Endothelial cell of umbilical vein (primary cell): Measurements from ENCODE around the gene PHLPP2. TPM values are rescaled to one million over a fixed set of nuclear protein-coding genes. Genes with fewer than 3 reads are reported as not detected.
A peak's percentile ranks its signal among the peaks of the same experiment; 100 is the strongest.

Experiments used
- BruUV-seq: library from RNA; stranded (reverse); fragments of 400-500 nt; replicated peaks from 2 replicates; lab custom pipeline; 2021; lab: Mats Ljungman, UMichigan
- CTCF ChIA-PET: fragments of 300-600, 350-600 bp; sonication (Branson Sonifier 250); formaldehyde crosslinking; loops from one replicate; lab custom pipeline; 2021; ENCODE audit warnings: antibody characterized with exemption, inconsistent platforms; lab: Charles Lee
- POLR2A ChIA-PET: fragments of 300-600, 350-600 bp; sonication (Branson Sonifier 250); formaldehyde crosslinking; loops from one replicate; lab custom pipeline; 2021; ENCODE audit warnings: antibody characterized with exemption, inconsistent platforms; lab: Charles Lee
- DNase-seq: peaks from one replicate; pipeline ENCODE4 v3.0.0-alpha.2; 2011; ENCODE audit warnings: low read depth, low spot score
- FAIRE-seq: peaks from 2 replicates; lab custom pipeline; 2011; peaks lifted over from hg19 to GRCh38; lab: Jason Lieb, UNC
- H2AFZ ChIP-seq: 2 replicates; pipeline ENCODE4 v1.6.0; 2012; ENCODE audit warnings: low read depth, low read length, control low read depth, inconsistent platforms
- H3K27ac ChIP-seq: 2 replicates; pipeline ENCODE4 v1.5.1; 2011; ENCODE audit warnings: low read depth, mild to moderate bottlenecking, control low read depth, low read length, moderate library complexity; ENCODE audit not compliant: insufficient read depth
- H3K27me3 ChIP-seq, 2 experiments: 2 replicates each; pipeline versions ENCODE4 v1.6.0 to v1.6.1; 2011; ENCODE audit warnings: low read length in 2 of 2, mixed read lengths in 1 of 2; ENCODE audit not compliant: control insufficient read depth in 2 of 2, insufficient read depth in 2 of 2
- H3K36me3 ChIP-seq, 2 experiments: 2 replicates in 1 of 2; 3 replicates in 1 of 2; pipeline ENCODE4 v1.5.1; 2011; ENCODE audit warnings: low read length in 2 of 2, mild to moderate bottlenecking in 1 of 2, moderate library complexity in 1 of 2; ENCODE audit not compliant: control insufficient read depth in 2 of 2, insufficient read depth in 2 of 2; ENCODE audit errors: extremely low read depth in 1 of 2
- H3K4me1 ChIP-seq: 3 replicates; pipeline ENCODE4 v1.5.1; 2011; ENCODE audit warnings: mild to moderate bottlenecking, low read length; ENCODE audit not compliant: control insufficient read depth, insufficient read depth; ENCODE audit errors: extremely low read depth
- H3K4me2 ChIP-seq: 2 replicates; pipeline ENCODE4 v1.6.1; 2011; ENCODE audit warnings: low read length, control low read depth, mixed read lengths; ENCODE audit not compliant: insufficient read depth
- H3K4me3 ChIP-seq, 3 experiments: fragments of 200-600 bp in 1 of 3; sonication (generic), shearing (Covaris generic) in 1 of 3; replicated peaks in 1 of 3; 2 replicates each; pipeline ENCODE4 v1.5.1; 2011 to 2016; ENCODE audit warnings: control low read depth in 3 of 3, low read length in 3 of 3, mild to moderate bottlenecking in 2 of 3, inconsistent platforms in 1 of 3, low read depth in 1 of 3, moderate library complexity in 1 of 3; ENCODE audit not compliant: insufficient read depth in 1 of 3
- H3K79me2 ChIP-seq: 2 replicates; pipeline ENCODE4 v1.6.0; 2012; ENCODE audit warnings: low read length, inconsistent platforms; ENCODE audit not compliant: control insufficient read depth, insufficient read depth
- H3K9ac ChIP-seq: replicated peaks from 2 replicates; pipeline ENCODE3; 2011; ENCODE audit warnings: low read length, control low read depth; ENCODE audit not compliant: insufficient read depth; ENCODE audit errors: extremely low read depth
- H3K9me1 ChIP-seq: replicated peaks from 3 replicates; pipeline ENCODE4 v1.6.0; 2011; ENCODE audit warnings: mild to moderate bottlenecking, low read length; ENCODE audit not compliant: control insufficient read depth, insufficient read depth; ENCODE audit errors: extremely low read depth
- H3K9me3 ChIP-seq: replicated peaks from 2 replicates; pipeline ENCODE4 v1.5.1; 2012; ENCODE audit warnings: low read length, inconsistent platforms; ENCODE audit not compliant: control insufficient read depth, insufficient read depth
- H4K20me1 ChIP-seq: replicated peaks from 2 replicates; pipeline ENCODE3; 2011; ENCODE audit warnings: mild to moderate bottlenecking, low read length; ENCODE audit not compliant: control insufficient read depth, insufficient read depth; ENCODE audit errors: extremely low read depth
- CTCF ChIP-seq, 2 donors: IDR thresholded peaks; 1 replicate in 1 of 2; 2 replicates in 1 of 2; pipeline ENCODE4 v1.5.1; 2011; ENCODE audit warnings: low read length in 2 of 2, mild to moderate bottlenecking in 2 of 2, moderate library complexity in 2 of 2, control low read depth in 1 of 2, inconsistent platforms in 1 of 2, low read depth in 1 of 2; ENCODE audit not compliant: insufficient read depth in 1 of 2; ENCODE audit errors: extremely low read depth in 1 of 2
- EZH2 ChIP-seq: IDR thresholded peaks from 2 replicates; pipeline ENCODE4 v1.6.1; 2012; ENCODE audit warnings: borderline replicate concordance, low read depth, mild to moderate bottlenecking, moderate library complexity, low read length, inconsistent platforms; ENCODE audit not compliant: severe bottlenecking
- FOS ChIP-seq: IDR thresholded peaks from 2 replicates; pipeline ENCODE4 v1.6.1; 2011; ENCODE audit warnings: mild to moderate bottlenecking, low read length, moderate library complexity, borderline replicate concordance; ENCODE audit not compliant: insufficient read depth
- GATA2 ChIP-seq: IDR thresholded peaks from 2 replicates; pipeline ENCODE4 v1.7.0; 2011; ENCODE audit warnings: low read depth, mild to moderate bottlenecking, moderate library complexity, mixed read lengths, low read length; ENCODE audit not compliant: insufficient read length, insufficient read depth
- JUN ChIP-seq: IDR thresholded peaks from 2 replicates; pipeline ENCODE4 v1.6.1; 2011; ENCODE audit warnings: borderline replicate concordance, low read depth; ENCODE audit not compliant: insufficient read length, insufficient read depth
- MAX ChIP-seq: IDR thresholded peaks from 2 replicates; pipeline ENCODE4 v1.6.1; 2011; ENCODE audit not compliant: insufficient read depth, insufficient read length
- MYC ChIP-seq: IDR thresholded peaks from one replicate; pipeline ENCODE4 v1.6.1; 2011; ENCODE audit warnings: mild to moderate bottlenecking, low read depth, low read length
- POLR2A ChIP-seq: IDR thresholded peaks from 2 replicates; pipeline ENCODE4 v1.6.1; 2012; ENCODE audit warnings: low read depth, mild to moderate bottlenecking, control low read depth, low read length
- POLR2AphosphoS5 ChIP-seq: IDR thresholded peaks from 2 replicates; pipeline ENCODE4 v1.6.1; 2012; ENCODE audit warnings: low read depth, mild to moderate bottlenecking, control low read depth, low read length, moderate library complexity; ENCODE audit not compliant: insufficient read depth
- dilution Hi-C: fragments of 300-500 bp; cut with MboI; formaldehyde crosslinking; loops from one replicate; pipeline ENCODE4 v1.15.0; 2019; ENCODE audit warnings: low sequenced_read_pairs; ENCODE audit not compliant: extremely low pct_ligation_motif_present
- intact Hi-C: fragments of 100-400 bp; cut with micrococcal nuclease; formaldehyde crosslinking; loops from one replicate; pipeline ENCODE4 v1.10.0; 2022
- polyA plus RNA-seq, 4 experiments: library from polyadenylated mRNA; depleted of rRNA in 3 of 4; stranded (reverse) in 3 of 4; unstranded in 1 of 4; fragments of >200 nt; gene quantifications; 2 replicates each; pipeline versions ENCODE4 v1.2.1 to v1.2.3, GENCODE V29; 2011 to 2012; ENCODE audit warnings: missing spikeins in 1 of 4
- total RNA-seq: library from RNA; stranded (reverse); gene quantifications from 2 replicates; pipeline ENCODE4 v1.2.3, GENCODE V29; 2021

The PHLPP2 gene
- total and polyA plus RNA-seq, 2 donors (not counting 3 experiments of a cell fraction or from before 2014, with no cell fraction given): 4.1 to 8.0 TPM

GRCh38 chr16:71746442-71747046 is 22.0 kb upstream of the PHLPP2 start:
- peak; percentile 74 for FAIRE-seq
- TF ChIP-seq CTCF (IDR thresholded peaks at IDR 0.05; ENCODE audit: extremely low read depth in 1 of 2, insufficient read depth in 1 of 2, low read depth in 1 of 2, low read length in 2 of 2) (peak; percentile 37 to 52), EZH2 (no peak)
- H3K27me3 ChIP-seq: no peaks in the 10 kb centered on the region
- no peak overlapping the region for H2AFZ ChIP-seq
- no peaks in the 10 kb centered on the region for H3K4me1 ChIP-seq
- ChIA-PET CTCF (no interaction called here), POLR2A (no interaction called here)
- intact Hi-C loops (loop anchor here (1.0 kb wide), 1 partner anchor 215 kb away; no protein-coding TSS in a partner anchor), dilution Hi-C loops (no loop called here)
- H3K4me3 ChIP-seq: no peak overlapping the region
- H3K9me3 ChIP-seq: no peaks in the 10 kb centered on the region
- H3K9me1 ChIP-seq: no peaks in the 10 kb centered on the region
- peak; percentile 47 for DNase-seq
- H3K79me2 ChIP-seq: no peaks in the 10 kb centered on the region
- BruUV-seq: no TSS peak
- H4K20me1 ChIP-seq: no peaks in the 10 kb centered on the region
- no peak overlapping the region for H3K4me2 ChIP-seq
- H3K27ac ChIP-seq: no peak overlapping the region
- H3K36me3 ChIP-seq: peaks cover 15 to 22% of the 10 kb centered on the region in 2 experiments
- no peak overlapping the region for H3K9ac ChIP-seq

GRCh38 chr16:71738855-71739254 is 14.4 kb upstream of the PHLPP2 start:
- no peaks in the 10 kb centered on the region for H3K27me3 ChIP-seq
- H2AFZ ChIP-seq: no peak overlapping the region
- H3K27ac ChIP-seq: no peak overlapping the region
- ChIA-PET CTCF (interaction anchor here (1.2 to 1.5 kb wide), 2 partner anchors 12 to 22 kb away, joined by 3 read pairs; no protein-coding TSS in a partner anchor), POLR2A (no interaction called here)
- no peaks in the 10 kb centered on the region for H4K20me1 ChIP-seq
- H3K4me3 ChIP-seq: no peak overlapping the region
- FAIRE-seq (no peak), DNase-seq (no peak)
- no peaks in the 10 kb centered on the region for H3K9me1 ChIP-seq
- dilution Hi-C loops: no loop called here
- no peaks in the 10 kb centered on the region for H3K9me3 ChIP-seq
- no TSS peak for BruUV-seq
- no peak overlapping the region for H3K9ac ChIP-seq
- intact Hi-C loops: no loop called here
- no peak overlapping the region for H3K4me2 ChIP-seq
- H3K79me2 ChIP-seq: no peaks in the 10 kb centered on the region
- no peaks in the 10 kb centered on the region for H3K4me1 ChIP-seq
- peaks cover 14 to 34% of the 10 kb centered on the region in 2 experiments for H3K36me3 ChIP-seq
- TF ChIP-seq JUN (no peak), MYC (no peak), CTCF (IDR thresholded peaks at IDR 0.05; ENCODE audit: extremely low read depth in 1 of 2, insufficient read depth in 1 of 2, low read depth in 1 of 2, low read length in 2 of 2) (no peak), GATA2 (no peak), POLR2AphosphoS5 (no peak), FOS (no peak), MAX (no peak), EZH2 (no peak), POLR2A (no peak)
